Measurements from ENCODE around the gene TUBGCP2.
"Not testable (repeated sequence)": the region's sequence is repeated elsewhere in the genome, so short reads cannot be mapped to it uniquely, and the experiment has no call there.

The TUBGCP2 gene

DNA sequence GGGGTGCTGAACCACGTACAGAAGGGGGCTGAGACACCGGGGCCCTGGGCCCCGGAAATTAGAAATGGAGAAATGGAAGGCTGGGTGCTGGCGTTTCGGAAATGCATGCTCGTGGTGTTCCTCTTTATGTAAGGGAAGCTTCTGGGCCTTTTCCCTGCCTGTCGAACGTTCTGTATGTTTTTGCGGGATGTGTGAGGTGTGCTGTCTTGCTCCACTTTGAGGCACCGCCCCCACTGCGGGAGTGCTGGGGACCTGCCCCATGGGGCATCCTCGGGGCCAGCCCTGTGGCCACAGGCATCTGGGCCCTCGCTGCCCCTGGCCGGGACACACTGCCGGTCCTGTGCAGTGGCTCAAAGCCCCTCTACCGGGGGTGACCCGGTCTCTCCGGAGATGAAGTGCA is 72.7 kb downstream of the TUBGCP2 start:
- ATAC-seq = no peak

GRCh38 chr10:133235265-133235855 is 73.3 kb downstream of the TUBGCP2 start:
- ATAC-seq (peak; percentile 15), DNase-seq (no peak)
- H3K4me1 Mint-ChIP-seq = peaks cover 30% of the 10 kb centered on the region
- H3K4me3 Mint-ChIP-seq = peak overlapping the region; percentile 51 to 85
- H3K9me3 Mint-ChIP-seq = no peaks in the 10 kb centered on the region
- H3K27me3 Mint-ChIP-seq = peaks cover 91% of the 10 kb centered on the region
- H3K27ac Mint-ChIP-seq = peak overlapping the region in 1 of 2 donors; percentile 54

More for the DNA sequence above, 72.7 kb downstream of the TUBGCP2 start:
- no peak for DNase-seq
- peak overlapping the region; percentile 51 to 67 for H3K4me3 Mint-ChIP-seq
- H3K27me3 Mint-ChIP-seq = peaks cover 91% of the 10 kb centered on the region
- peaks cover 34% of the 10 kb centered on the region for H3K4me1 Mint-ChIP-seq
- H3K9me3 Mint-ChIP-seq = no peaks in the 10 kb centered on the region
- no peak overlapping the region for H3K27ac Mint-ChIP-seq

GRCh38 chr10:133234796-133235195 is 73.9 kb downstream of the TUBGCP2 start:
- not testable (repeated sequence) for DNase-seq, H3K27ac Mint-ChIP-seq, H3K9me3 Mint-ChIP-seq, ATAC-seq
- Mint-ChIP-seq H3K27me3 (peaks cover 89% of the 10 kb centered on the region), H3K4me3 (peak overlapping the region; percentile 46 to 85), H3K4me1 (peaks cover 30% of the 10 kb centered on the region)

DNA sequence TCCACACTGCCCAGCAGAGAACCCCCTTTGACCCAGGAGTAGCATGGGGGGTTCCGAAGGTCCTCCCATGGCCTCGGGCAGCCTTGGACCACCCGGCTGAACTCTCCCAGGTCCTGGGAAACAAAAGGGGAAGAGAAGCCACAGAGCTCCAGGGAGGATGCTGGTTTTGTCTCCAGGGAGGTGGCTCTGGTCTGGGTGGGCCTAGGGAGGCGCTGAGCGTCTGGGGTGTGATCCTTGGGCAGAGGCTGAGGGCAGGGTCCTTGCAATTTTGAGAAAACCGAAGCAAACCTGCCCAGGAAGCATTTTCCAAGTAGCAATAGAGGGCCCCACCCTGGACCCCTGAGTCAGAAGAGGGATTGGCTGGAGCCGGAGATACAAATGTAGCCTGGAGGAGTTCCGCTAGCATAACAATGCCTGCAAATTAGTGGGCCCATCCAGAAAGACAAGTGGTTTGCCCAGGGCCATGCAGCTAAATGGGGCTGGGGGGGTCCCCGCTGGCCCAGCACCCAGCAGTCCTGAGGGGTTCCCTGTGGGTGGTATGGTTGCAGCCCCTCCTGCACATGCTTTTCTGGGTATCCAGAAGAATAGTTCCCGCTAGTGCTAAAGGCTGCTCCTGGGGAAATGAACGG is 76.6 kb downstream of the TUBGCP2 start:
- H3K4me3 Mint-ChIP-seq = no peak overlapping the region
- H3K27ac Mint-ChIP-seq = no peak overlapping the region
- no peak for ATAC-seq
- DNase-seq = no peak
- H3K27me3 Mint-ChIP-seq = peaks cover 89% of the 10 kb centered on the region
- H3K9me3 Mint-ChIP-seq = no peaks in the 10 kb centered on the region
- peaks cover 33% of the 10 kb centered on the region for H3K4me1 Mint-ChIP-seq

- no peak overlapping the region for H3K27ac Mint-ChIP-seq
- H3K4me1 Mint-ChIP-seq = peaks cover 39% of the 10 kb centered on the region
- ATAC-seq = no peak
- H3K9me3 Mint-ChIP-seq = no peaks in the 10 kb centered on the region
- peak overlapping the region; percentile 39 to 77 for H3K4me3 Mint-ChIP-seq
- H3K27me3 Mint-ChIP-seq = peaks cover 94% of the 10 kb centered on the region
- no peak for DNase-seq
Observed at GRCh38 chr10:133231244-133231945, 77.3 kb downstream of the TUBGCP2 start.

DNA sequence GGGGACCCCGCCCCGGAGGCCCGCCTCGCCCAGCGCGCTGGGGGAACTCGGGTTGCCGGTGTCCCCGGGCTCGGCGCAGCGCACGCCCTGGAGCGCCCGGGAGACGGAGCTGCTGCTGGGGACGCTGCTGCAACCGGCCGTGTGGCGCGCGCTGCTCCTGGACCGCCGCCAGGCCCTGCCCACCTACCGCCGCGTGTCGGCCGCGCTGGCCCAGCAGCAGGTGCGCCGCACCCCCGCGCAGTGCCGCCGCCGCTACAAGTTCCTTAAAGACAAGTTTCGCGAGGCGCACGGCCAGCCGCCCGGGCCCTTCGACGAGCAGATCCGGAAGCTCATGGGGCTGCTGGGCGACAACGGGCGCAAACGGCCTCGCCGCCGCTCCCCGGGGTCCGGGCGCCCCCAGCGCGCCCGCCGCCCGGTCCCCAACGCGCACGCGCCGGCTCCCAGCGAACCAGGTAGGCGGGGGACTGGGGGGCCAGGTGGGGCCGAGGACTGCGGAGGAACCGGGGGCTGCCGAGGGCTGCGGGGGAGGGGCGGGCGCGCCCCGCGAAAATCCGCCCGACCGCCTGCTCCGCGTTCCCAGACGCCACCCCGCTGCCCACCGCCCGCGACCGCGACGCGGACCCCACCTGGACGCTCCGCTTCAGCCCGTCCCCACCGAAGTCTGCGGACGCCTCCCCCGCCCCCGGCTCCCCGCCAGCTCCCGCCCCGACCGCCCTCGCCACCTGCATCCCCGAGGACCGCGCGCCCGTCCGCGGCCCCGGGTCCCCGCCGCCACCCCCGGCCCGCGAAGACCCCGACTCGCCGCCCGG is 78.1 kb downstream of the TUBGCP2 start:
- ATAC-seq (no peak), DNase-seq (no peak)
- H3K27me3 Mint-ChIP-seq = peaks cover 96% of the 10 kb centered on the region
- H3K9me3 Mint-ChIP-seq = no peaks in the 10 kb centered on the region
- H3K27ac Mint-ChIP-seq = no peak overlapping the region
- peak overlapping the region; percentile 37 to 74 for H3K4me3 Mint-ChIP-seq
- H3K4me1 Mint-ChIP-seq = peaks cover 41% of the 10 kb centered on the region

DNA sequence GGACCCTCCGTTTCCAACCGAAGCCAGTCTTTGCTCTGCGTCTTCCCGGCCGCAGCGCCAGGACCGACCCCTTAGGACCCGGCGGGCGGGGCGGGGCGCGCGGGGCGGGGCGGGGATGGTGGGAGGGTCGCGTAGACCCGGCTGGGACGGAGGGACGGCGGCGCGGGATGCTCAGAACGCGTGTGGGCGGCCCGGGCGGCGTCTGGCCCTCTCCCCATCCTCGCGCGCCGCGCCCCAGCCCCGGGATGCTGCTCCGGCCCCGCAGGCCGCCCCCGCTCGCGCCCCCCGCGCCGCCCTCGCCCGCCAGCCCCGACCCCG is 78.7 kb downstream of the TUBGCP2 start, which contains the start of gene UTF1:
TSS of gene UTF1 (plus strand) at position 174 of the 318 bp plus-strand sequence. CDS start at position 246, 72 bp downstream.
- ATAC-seq = no peak
- peak within 1 kb of the TSS; percentile 44 to 77 for H3K4me3 Mint-ChIP-seq

GRCh38 chr10:133229265-133230043 is 79.2 kb downstream of the TUBGCP2 start:
- peaks cover 40% of the 10 kb centered on the region for H3K4me1 Mint-ChIP-seq
- H3K4me3 Mint-ChIP-seq = peak overlapping the region; percentile 44 to 54
- ATAC-seq = no peak
- DNase-seq = no peak
- H3K27ac Mint-ChIP-seq = no peak overlapping the region
- H3K9me3 Mint-ChIP-seq = no peaks in the 10 kb centered on the region
- peaks cover 97% of the 10 kb centered on the region for H3K27me3 Mint-ChIP-seq

More for the DNA sequence above, 78.7 kb downstream of the TUBGCP2 start, which contains the start of gene UTF1:
- no peak for DNase-seq
- H3K9me3 Mint-ChIP-seq = no peaks in the 10 kb centered on the region
- H3K4me1 Mint-ChIP-seq = peaks cover 43% of the 10 kb centered on the region
- H3K27me3 Mint-ChIP-seq = peaks cover 96% of the 10 kb centered on the region
- H3K27ac Mint-ChIP-seq = no peak within 1 kb of the TSS

Data from stimulated activated naive CD8-positive, alpha-beta T cell treated with anti-CD3 and anti-CD28 coated beads, Interleukin-15, amount 100 ng/mL, for 72 hours (primary cell).